Naive thymus-derived CD4-positive, alpha-beta T cell (primary cell): ENCODE results near the gene DDX6. TPM values are rescaled to one million over a fixed set of nuclear protein-coding genes. Genes with fewer than 3 reads are reported as not detected.

Experiments
- ATAC-seq: fragments of 150-1000 bp; cut with Tn5 transposase; 2 replicates; pipeline ENCODE4 v1.10.0; 2021; ENCODE audit warnings: mild to moderate bottlenecking, moderate library complexity
- CTCF ChIA-PET: fragments of 350-600 bp; sonication (Branson Sonifier 250); formaldehyde crosslinking; loops from one replicate; lab custom pipeline; 2021; ENCODE audit warnings: antibody characterized with exemption; lab: Charles Lee
- POLR2A ChIA-PET: fragments of 350-600 bp; sonication (Branson Sonifier 250); formaldehyde crosslinking; loops from one replicate; lab custom pipeline; 2021; ENCODE audit warnings: antibody characterized with exemption, inconsistent platforms; lab: Charles Lee
- DNase-seq, 9 donors: peaks; one replicate each; pipeline versions ENCODE4 v3.0.0 to v3.0.0-alpha.2; 2020 to 2022; ENCODE audit warnings: mixed read lengths in 1 of 9
- H3K27ac ChIP-seq: one replicate; pipeline ENCODE4 v1.7.0; 2013; ENCODE audit warnings: mild to moderate bottlenecking, low read depth, low read length, moderate library complexity
- H3K27me3 ChIP-seq, 2 donors: one replicate each; pipeline ENCODE4 v1.7.0; 2013; ENCODE audit warnings: low read length in 2 of 2, mild to moderate bottlenecking in 2 of 2, moderate library complexity in 2 of 2; ENCODE audit not compliant: control insufficient read depth in 2 of 2, insufficient read depth in 2 of 2
- H3K36me3 ChIP-seq, 3 experiments: 1 replicate in 2 of 3; 2 replicates in 1 of 3; pipeline ENCODE4 v1.7.0; 2013; ENCODE audit warnings: low read length in 3 of 3, mild to moderate bottlenecking in 3 of 3, moderate library complexity in 1 of 3; ENCODE audit not compliant: insufficient read depth in 3 of 3, control insufficient read depth in 2 of 3
- H3K4me1 ChIP-seq, 2 donors: one replicate each; pipeline ENCODE4 v1.7.0; 2013; ENCODE audit warnings: low read length in 2 of 2, mild to moderate bottlenecking in 2 of 2, moderate library complexity in 1 of 2; ENCODE audit not compliant: control insufficient read depth in 2 of 2, insufficient read depth in 2 of 2
- H3K4me3 ChIP-seq: 2 replicates; pipeline ENCODE4 v1.7.0; 2013; ENCODE audit warnings: mild to moderate bottlenecking, low read length
- H3K9me3 ChIP-seq, 3 experiments: 1 replicate in 2 of 3; 2 replicates in 1 of 3; pipeline ENCODE4 v1.7.0; 2013; ENCODE audit warnings: low read length in 3 of 3; ENCODE audit not compliant: control insufficient read depth in 2 of 3
- H3K27ac Mint-ChIP-seq, 9 donors: one replicate each; pipeline ENCODE4 v1.8.0; 2020 to 2022; ENCODE audit warnings: mixed read lengths in 9 of 9, mild to moderate bottlenecking in 8 of 9, moderate library complexity in 5 of 9, inconsistent platforms in 2 of 9
- H3K27me3 Mint-ChIP-seq, 5 donors: one replicate each; pipeline ENCODE4 v1.8.0; 2021 to 2022; ENCODE audit warnings: mixed read lengths in 5 of 5, mild to moderate bottlenecking in 1 of 5
- H3K36me3 Mint-ChIP-seq, 5 donors: one replicate each; pipeline ENCODE4 v1.8.0; 2020 to 2022; ENCODE audit warnings: mixed read lengths in 5 of 5, mild to moderate bottlenecking in 3 of 5, inconsistent platforms in 1 of 5
- H3K4me1 Mint-ChIP-seq, 7 donors: one replicate each; pipeline ENCODE4 v1.8.0; 2020 to 2022; ENCODE audit warnings: mixed read lengths in 7 of 7, mild to moderate bottlenecking in 3 of 7, inconsistent platforms in 1 of 7
- H3K4me3 Mint-ChIP-seq, 10 donors: one replicate each; pipeline ENCODE4 v1.8.0; 2020 to 2022; ENCODE audit warnings: mild to moderate bottlenecking in 10 of 10, mixed read lengths in 10 of 10, moderate library complexity in 6 of 10, inconsistent platforms in 2 of 10
- H3K9me3 Mint-ChIP-seq, 11 donors: one replicate each; pipeline ENCODE4 v1.8.0; 2020 to 2022; ENCODE audit warnings: mixed read lengths in 11 of 11, mild to moderate bottlenecking in 4 of 11, inconsistent platforms in 1 of 11, moderate library complexity in 1 of 11
- intact Hi-C, 2 donors: fragments of 100-400 bp; cut with micrococcal nuclease; formaldehyde crosslinking; loops; one replicate each; pipeline ENCODE4 v1.15.1; 2023
- polyA plus RNA-seq, 2 donors: library from polyadenylated mRNA; unstranded; fragments of 300-500 nt; fragmentation: Illumina TruSeq; gene quantifications; one replicate each; pipeline ENCODE4 v1.2.3, GENCODE V29; 2021
- total RNA-seq, 6 experiments: library from RNA in 5 of 6; stranded (reverse) in 5 of 6; gene quantifications; 1 replicate in 5 of 6; 2 replicates in 1 of 6; pipeline ENCODE4 v1.2.3 and lab custom pipeline; 2021 to 2026

DDX6 gene
- total and polyA plus RNA-seq, 7 experiments from 2014 or later = 118 to 346 (median 207) TPM

- CTCF ChIA-PET = interaction anchor here (0.9 to 1.0 kb wide), 2 partner anchors 32 to 172 kb away, joined by 3 to 4 read pairs; no protein-coding TSS in a partner anchor
- H3K36me3 Mint-ChIP-seq = peaks cover 0 to 45% (median 37%) of the 10 kb centered on the region in 5 donors
- Histone ChIP-seq H3K4me1 (no peaks in the 10 kb centered on the region), H3K27ac (no peak overlapping the region), H3K4me3 (no peak overlapping the region), H3K36me3 (peaks cover 40 to 93% (median 67%) of the 10 kb centered on the region in 3 experiments), H3K9me3 (no peaks in the 10 kb centered on the region), H3K27me3 (no peaks in the 10 kb centered on the region)
- no peak for DNase-seq
- H3K27ac Mint-ChIP-seq = peak overlapping the region in 7 of 9 donors; percentile 21 to 82 (median 59)
- POLR2A ChIA-PET = interaction anchor here (1.3 kb wide), 1 partner anchor 34 kb away, joined by 3 read pairs; no protein-coding TSS in a partner anchor
- intact Hi-C loops = loop anchor here in 1 of 2 donors (2.0 to 10.0 kb wide), 2 partner anchors 15 to 153 kb away; partner anchors contain the start of gene PHLDB1
- H3K27me3 Mint-ChIP-seq = no peaks in the 10 kb centered on the region
- no peak overlapping the region for H3K4me3 Mint-ChIP-seq
- no peaks in the 10 kb centered on the region for H3K9me3 Mint-ChIP-seq
- no peak for ATAC-seq
- peaks cover 0 to 22% (median 9%) of the 10 kb centered on the region in 7 donors for H3K4me1 Mint-ChIP-seq
Observed at GRCh38 chr11:118757876-118758399, 33.0 kb downstream of the DDX6 start.

- DNase-seq (no peak), ATAC-seq (no peak)
- CTCF ChIA-PET = no interaction called here
- peak overlapping the region in 1 of 9 donors; percentile 38 for H3K27ac Mint-ChIP-seq
- no peaks in the 10 kb centered on the region for H3K9me3 Mint-ChIP-seq
- H3K27ac ChIP-seq = no peak overlapping the region
- H3K4me1 Mint-ChIP-seq = peaks cover 0 to 31% (median 7%) of the 10 kb centered on the region in 7 donors
- H3K36me3 Mint-ChIP-seq = peaks cover 0 to 45% (median 33%) of the 10 kb centered on the region in 5 donors
- peaks cover 26 to 82% (median 54%) of the 10 kb centered on the region in 3 experiments for H3K36me3 ChIP-seq
- H3K27me3 ChIP-seq = no peaks in the 10 kb centered on the region
- POLR2A ChIA-PET = no interaction called here
- no peaks in the 10 kb centered on the region for H3K9me3 ChIP-seq
- no peak overlapping the region for H3K4me3 ChIP-seq
- H3K4me1 ChIP-seq = no peaks in the 10 kb centered on the region
- no peaks in the 10 kb centered on the region for H3K27me3 Mint-ChIP-seq
- H3K4me3 Mint-ChIP-seq = no peak overlapping the region
- intact Hi-C loops = loop anchor here in 1 of 2 donors (10.0 kb wide), 1 partner anchor 148 kb away; the partner anchor contains the start of gene PHLDB1
Observed at GRCh38 chr11:118752654-118753053, 38.3 kb downstream of the DDX6 start.

GRCh38 chr11:118749429-118749828 lies 41.5 kb downstream of the DDX6 start:
- Mint-ChIP-seq H3K27me3 (no peaks in the 10 kb centered on the region), H3K4me1 (peaks cover 0 to 30% (median 7%) of the 10 kb centered on the region in 7 donors), H3K4me3 (no peak overlapping the region), H3K9me3 (no peaks in the 10 kb centered on the region), H3K36me3 (peaks cover 0 to 26% (median 22%) of the 10 kb centered on the region in 5 donors), H3K27ac (peak overlapping the region in 6 of 9 donors; percentile 25 to 82 (median 76))
- H3K27ac ChIP-seq = peak overlapping the region; percentile 2
- no peak overlapping the region for H3K4me3 ChIP-seq
- ChIA-PET CTCF (interaction anchor here (2.2 kb wide), 1 partner anchor 59 kb away, joined by 10 read pairs; no protein-coding TSS in a partner anchor), POLR2A (interaction anchor here (0.6 to 1.0 kb wide), 3 partner anchors 42 to 279 kb away, joined by 3 to 4 read pairs (median 3); partner anchors contain the start of gene DDX6)
- no peaks in the 10 kb centered on the region for H3K27me3 ChIP-seq
- no peaks in the 10 kb centered on the region for H3K9me3 ChIP-seq
- intact Hi-C loops = no loop called here
- no peaks in the 10 kb centered on the region for H3K4me1 ChIP-seq
- no peak for ATAC-seq
- H3K36me3 ChIP-seq = peaks cover 14 to 51% (median 27%) of the 10 kb centered on the region in 3 experiments
- no peak for DNase-seq

- Mint-ChIP-seq H3K4me1 (peaks cover 3 to 27% (median 7%) of the 10 kb centered on the region in 7 donors), H3K9me3 (no peaks in the 10 kb centered on the region), H3K27ac (peak overlapping the region in 6 of 9 donors; percentile 30 to 79 (median 54)), H3K36me3 (peaks cover 0 to 19% (median 17%) of the 10 kb centered on the region in 5 donors), H3K27me3 (no peaks in the 10 kb centered on the region), H3K4me3 (no peak overlapping the region)
- H3K27ac ChIP-seq = no peak overlapping the region
- H3K36me3 ChIP-seq = peaks cover 7 to 39% (median 22%) of the 10 kb centered on the region in 3 experiments
- H3K4me1 ChIP-seq = no peaks in the 10 kb centered on the region
- no peak for ATAC-seq
- H3K9me3 ChIP-seq = no peaks in the 10 kb centered on the region
- intact Hi-C loops = no loop called here
- H3K27me3 ChIP-seq = no peaks in the 10 kb centered on the region
- POLR2A ChIA-PET = interaction anchor here (0.6 to 0.7 kb wide), 2 partner anchors 43 to 1419 kb away, joined by 3 read pairs; partner anchors contain the start of gene DDX6
- DNase-seq = no peak
- CTCF ChIA-PET = no interaction called here
- no peak overlapping the region for H3K4me3 ChIP-seq
Observed at GRCh38 chr11:118748056-118748455, 42.9 kb downstream of the DDX6 start.

- no peaks in the 10 kb centered on the region for H3K9me3 ChIP-seq
- Mint-ChIP-seq H3K36me3 (peaks cover 0 to 18% (median 16%) of the 10 kb centered on the region in 5 donors), H3K27me3 (no peaks in the 10 kb centered on the region), H3K27ac (peak overlapping the region in 7 of 9 donors; percentile 29 to 79 (median 52)), H3K4me1 (peaks cover 3 to 26% (median 7%) of the 10 kb centered on the region in 7 donors), H3K4me3 (no peak overlapping the region), H3K9me3 (no peaks in the 10 kb centered on the region)
- ChIA-PET POLR2A (interaction anchor here (0.7 to 1.3 kb wide), 2 partner anchors 59 to 1418 kb away, joined by 3 read pairs; no protein-coding TSS in a partner anchor), CTCF (no interaction called here)
- no peak for ATAC-seq
- intact Hi-C loops = loop anchor here in 1 of 2 donors (1.0 kb wide), 1 partner anchor 57 kb away; no protein-coding TSS in a partner anchor
- peaks cover 7 to 29% (median 16%) of the 10 kb centered on the region in 3 experiments for H3K36me3 ChIP-seq
- no peak overlapping the region for H3K27ac ChIP-seq
- no peak overlapping the region for H3K4me3 ChIP-seq
- no peaks in the 10 kb centered on the region for H3K4me1 ChIP-seq
- H3K27me3 ChIP-seq = no peaks in the 10 kb centered on the region
- DNase-seq = no peak
Observed at GRCh38 chr11:118746988-118747585, 43.9 kb downstream of the DDX6 start.

- Mint-ChIP-seq H3K27me3 (no peaks in the 10 kb centered on the region), H3K9me3 (no peaks in the 10 kb centered on the region), H3K4me1 (peaks cover 0 to 7% (median 3%) of the 10 kb centered on the region in 7 donors), H3K36me3 (peaks cover 0 to 3% (median 0%) of the 10 kb centered on the region in 5 donors), H3K4me3 (no peak overlapping the region), H3K27ac (peak overlapping the region in 4 of 9 donors; percentile 1 to 28 (median 7))
- ATAC-seq (no peak), DNase-seq (no peak)
- no peak overlapping the region for H3K27ac ChIP-seq
- H3K27me3 ChIP-seq = no peaks in the 10 kb centered on the region
- H3K4me3 ChIP-seq = no peak overlapping the region
- peaks cover 0 to 4% (median 3%) of the 10 kb centered on the region in 3 experiments for H3K36me3 ChIP-seq
- H3K9me3 ChIP-seq = no peaks in the 10 kb centered on the region
- ChIA-PET CTCF (interaction anchor here (0.6 kb wide), 3 partner anchors 8 to 54 kb away, joined by 3 to 6 read pairs (median 4); no protein-coding TSS in a partner anchor), POLR2A (interaction anchor here (0.7 to 0.8 kb wide), 2 partner anchors 39 kb away, joined by 3 to 4 read pairs; no protein-coding TSS in a partner anchor)
- intact Hi-C loops = no loop called here
- no peaks in the 10 kb centered on the region for H3K4me1 ChIP-seq
Observed at GRCh38 chr11:118744046-118744445, 46.9 kb downstream of the DDX6 start.
